Measurements from ENCODE around the gene PHF13.

- TF ChIP-seq CTCF (IDR thresholded peaks at IDR 0.05), result no peak
- no peak for TF ChIP-seq POLR2AphosphoS5 (IDR thresholded peaks at IDR 0.05)
- no peak for TF ChIP-seq POLR2A (IDR thresholded peaks at IDR 0.05)
These were observed 40.7 kb upstream of the PHF13 start for GRCh38 chr1:6572653-6573383.
